Smooth muscle cell (in vitro differentiated cells): ENCODE data around the gene HIVEP2. TPM values are rescaled to one million over a fixed set of nuclear protein-coding genes. Genes with fewer than 3 reads are reported as not detected.

Experiments used
- DNase-seq: peaks from one replicate; lab custom pipeline; 2025; ENCODE audit not compliant: unreplicated experiment; lab: John Stamatoyannopoulos, UW
- H2AFZ ChIP-seq: fragments of 200-600 bp; sonication (generic); 2 replicates; pipeline ENCODE4 v1.6.0; 2016; ENCODE audit warnings: antibody characterized with exemption, low read depth, mild to moderate bottlenecking
- H3F3A ChIP-seq: fragments of 200-600 bp; sonication (generic); 2 replicates; pipeline ENCODE4 v1.6.0; 2017; ENCODE audit warnings: antibody characterized with exemption, low read depth
- H3K27ac ChIP-seq: fragments of 200-600 bp; sonication (generic); 2 replicates; pipeline ENCODE4 v1.5.1; 2016; ENCODE audit warnings: low read depth, mild to moderate bottlenecking
- H3K27me3 ChIP-seq: fragments of 200-600 bp; sonication (generic); 2 replicates; pipeline ENCODE4 v1.6.1; 2016; ENCODE audit warnings: low read depth, mild to moderate bottlenecking
- H3K36me3 ChIP-seq: fragments of 200-600 bp; sonication (generic); 2 replicates; pipeline ENCODE4 v1.5.1; 2016; ENCODE audit warnings: low read depth
- H3K4me1 ChIP-seq: fragments of 200-600 bp; sonication (generic); 2 replicates; pipeline ENCODE4 v1.5.1; 2016; ENCODE audit warnings: low read depth
- H3K4me2 ChIP-seq: fragments of 200-600 bp; sonication (generic); 2 replicates; pipeline ENCODE4 v1.6.0; 2016; ENCODE audit warnings: mild to moderate bottlenecking
- H3K4me3 ChIP-seq: fragments of 200-600 bp; sonication (generic); 2 replicates; pipeline ENCODE4 v1.5.1; 2016; ENCODE audit warnings: mild to moderate bottlenecking
- H3K79me2 ChIP-seq: fragments of 200-600 bp; sonication (generic); 2 replicates; pipeline ENCODE4 v1.6.0; 2016; ENCODE audit warnings: low read depth, mild to moderate bottlenecking
- H3K9ac ChIP-seq: fragments of 200-600 bp; sonication (generic); 2 replicates; pipeline ENCODE4 v1.6.0; 2016; ENCODE audit warnings: low read depth
- H3K9me3 ChIP-seq: fragments of 200-600 bp; sonication (generic); replicated peaks from 2 replicates; pipeline ENCODE4 v1.5.1; 2016; ENCODE audit warnings: low read depth
- H4K20me1 ChIP-seq: fragments of 200-600 bp; sonication (generic); 2 replicates; pipeline ENCODE4 v1.6.0; 2016; ENCODE audit warnings: low read depth
- CTCF ChIP-seq: fragments of 200-600 bp; sonication (generic); IDR thresholded peaks from 2 replicates; pipeline ENCODE4 v1.5.1; 2017; ENCODE audit warnings: borderline replicate concordance, mild to moderate bottlenecking, antibody characterized with exemption; ENCODE audit not compliant: insufficient read depth, poor library complexity, severe bottlenecking
- WGBS: methylation state at CpG from one replicate; pipeline ENCODE4 v1.1.7; 2016; ENCODE audit warnings: low lambda C conversion rate; 5-methylcytosine and 5-hydroxymethylcytosine counted together
- polyA plus RNA-seq: library from polyadenylated mRNA; unstranded; fragments of >200 nt; fragmentation: Nextera tagmentation; extraction: Ambion mirVana; gene quantifications from 2 replicates; pipeline ENCODE4 v1.2.1, GENCODE V29; 2016
- total RNA-seq: library from RNA; depleted of rRNA; stranded (reverse); fragments of >200 nt; gene quantifications from 2 replicates; pipeline ENCODE4 v1.2.3, GENCODE V29; 2014

The HIVEP2 gene
- total and polyA plus RNA-seq, 2 experiments from 2014 or later: 3.2 to 12.5 TPM

- no peak for DNase-seq
- peak overlapping the region; percentile 97 for H3K4me3 ChIP-seq
Measured at GRCh38 chr6:142942805-142943227, 2.2 kb downstream of the HIVEP2 start.

GRCh38 chr6:142942238-142942637 lies 2.7 kb downstream of the HIVEP2 start:
- TF ChIP-seq CTCF: no peak
- Histone ChIP-seq H2AFZ (no peak overlapping the region), H3K4me2 (peak overlapping the region; percentile 83), H3K9ac (no peak overlapping the region), H3K9me3 (no peaks in the 10 kb centered on the region), H3K4me1 (peaks cover 13% of the 10 kb centered on the region), H3K27me3 (no peaks in the 10 kb centered on the region), H3K4me3 (no peak overlapping the region), H3K27ac (no peak overlapping the region), H3F3A (peaks cover 7% of the 10 kb centered on the region), H4K20me1 (peaks cover 64% of the 10 kb centered on the region), H3K36me3 (no peaks in the 10 kb centered on the region), H3K79me2 (peaks cover 64% of the 10 kb centered on the region)
- 83% methylated on average over 1 of the region's 1 CpG for WGBS
- no peak for DNase-seq

More at GRCh38 chr6:142942805-142943227, 2.2 kb downstream of the HIVEP2 start:
- peaks cover 59% of the 10 kb centered on the region for H4K20me1 ChIP-seq
- no peaks in the 10 kb centered on the region for H3K27me3 ChIP-seq
- peak; percentile 43 for TF ChIP-seq CTCF
- peak overlapping the region; percentile 96 for H3K27ac ChIP-seq
- no peak overlapping the region for H2AFZ ChIP-seq
- no peak overlapping the region for H3K9ac ChIP-seq
- H3K9me3 ChIP-seq: no peaks in the 10 kb centered on the region
- peaks cover 58% of the 10 kb centered on the region for H3K79me2 ChIP-seq
- 98% methylated on average over 3 of the region's 3 CpGs for WGBS
- H3K4me1 ChIP-seq: peaks cover 14% of the 10 kb centered on the region
- H3K36me3 ChIP-seq: no peaks in the 10 kb centered on the region
- peak overlapping the region; percentile 83 for H3K4me2 ChIP-seq
- peaks cover 7% of the 10 kb centered on the region for H3F3A ChIP-seq

- H3K27ac ChIP-seq: no peak overlapping the region
- H3K4me3 ChIP-seq: no peak overlapping the region
- 90% methylated on average over 7 of the region's 7 CpGs for WGBS
- H3K9ac ChIP-seq: no peak overlapping the region
- H2AFZ ChIP-seq: no peak overlapping the region
- H3K4me2 ChIP-seq: peak overlapping the region; percentile 32
- H3K27me3 ChIP-seq: no peaks in the 10 kb centered on the region
- H3K79me2 ChIP-seq: peaks cover 76% of the 10 kb centered on the region
- DNase-seq: no peak
- H4K20me1 ChIP-seq: peaks cover 75% of the 10 kb centered on the region
- no peaks in the 10 kb centered on the region for H3K9me3 ChIP-seq
- peaks cover 13% of the 10 kb centered on the region for H3K4me1 ChIP-seq
- H3F3A ChIP-seq: no peaks in the 10 kb centered on the region
- no peak for TF ChIP-seq CTCF
- no peaks in the 10 kb centered on the region for H3K36me3 ChIP-seq
Measured at GRCh38 chr6:142941018-142941417, 4.0 kb downstream of the HIVEP2 start.

- H3K27me3 ChIP-seq: no peaks in the 10 kb centered on the region
- H3K27ac ChIP-seq: no peak overlapping the region
- H3F3A ChIP-seq: no peaks in the 10 kb centered on the region
- H3K4me1 ChIP-seq: peaks cover 13% of the 10 kb centered on the region
- H3K4me2 ChIP-seq: peak overlapping the region; percentile 32
- no peaks in the 10 kb centered on the region for H3K36me3 ChIP-seq
- no peak overlapping the region for H3K9ac ChIP-seq
- H3K4me3 ChIP-seq: no peak overlapping the region
- H2AFZ ChIP-seq: no peak overlapping the region
- TF ChIP-seq CTCF: no peak
- no peak for DNase-seq
- H3K79me2 ChIP-seq: peaks cover 77% of the 10 kb centered on the region
- no peaks in the 10 kb centered on the region for H3K9me3 ChIP-seq
- 10% methylated on average over 3 of the region's 3 CpGs for WGBS
- peaks cover 81% of the 10 kb centered on the region for H4K20me1 ChIP-seq
Measured at GRCh38 chr6:142940487-142940886, 4.5 kb downstream of the HIVEP2 start.
